ENCODE data around the gene DYNLT2. TPM values are rescaled to one million over a fixed set of nuclear protein-coding genes. Genes with fewer than 3 reads are reported as not detected.

Gene DYNLT2
- polyA plus RNA-seq (ENCODE audit: insufficient read length in 3 of 3), result 1 to 10 TPM; 7.6 to 8.1 (median 7.6) TPM

GRCh38 chr6:169751242-169752073 is at the start of gene DYNLT2, which contains the start of gene ERMARD:
Gene DYNLT2, minus strand, starts transcription at chr6:169751572. Its CDS starts 114 bp downstream, at chr6:169751458.
Gene ERMARD, plus strand, starts transcription at chr6:169751622. Its CDS starts 36 bp downstream, at chr6:169751658.
- DNase-seq (ENCODE audit: low read depth in 3 of 3, low spot score in 2 of 3), result peak; percentile 87 to 91 (median 90)

GRCh38 chr6:169800668-169801395 is 49.5 kb upstream of the DYNLT2 start:
- DNase-seq (ENCODE audit: low read depth in 3 of 3, low spot score in 2 of 3), result no peak

- no peak for DNase-seq (ENCODE audit: low read depth in 3 of 3, low spot score in 2 of 3)
These were observed 48.8 kb upstream of the DYNLT2 start for GRCh38 chr6:169800116-169800667.

- DNase-seq (ENCODE audit: low read depth in 3 of 3, low spot score in 2 of 3), result no peak
These were observed 48.1 kb upstream of the DYNLT2 start for GRCh38 chr6:169799474-169799926.

- DNase-seq (ENCODE audit: low read depth in 3 of 3, low spot score in 2 of 3), result no peak
These were observed 47.5 kb upstream of the DYNLT2 start for GRCh38 chr6:169798764-169799473.

GRCh38 chr6:169795196-169795595 is 43.8 kb upstream of the DYNLT2 start:
- no peak for DNase-seq (ENCODE audit: low read depth in 3 of 3, low spot score in 2 of 3)

- DNase-seq (ENCODE audit: low read depth in 3 of 3, low spot score in 2 of 3), result no peak
These were observed 43.1 kb upstream of the DYNLT2 start for GRCh38 chr6:169794317-169795055.

- DNase-seq (ENCODE audit: low read depth in 3 of 3, low spot score in 2 of 3), result no peak
These were observed 42.0 kb upstream of the DYNLT2 start for GRCh38 chr6:169793408-169793807.

- no peak for DNase-seq (ENCODE audit: low read depth in 3 of 3, low spot score in 2 of 3)
These were observed 41.1 kb upstream of the DYNLT2 start for GRCh38 chr6:169792306-169793015.

GRCh38 chr6:169791721-169792131 is 40.4 kb upstream of the DYNLT2 start:
- DNase-seq (ENCODE audit: low read depth in 3 of 3, low spot score in 2 of 3), result no peak

- peak; percentile 61 to 68 (median 63) for DNase-seq (ENCODE audit: low read depth in 3 of 3, low spot score in 2 of 3)
These were observed 38.9 kb upstream of the DYNLT2 start for GRCh38 chr6:169789944-169790927.

- DNase-seq (ENCODE audit: low read depth in 3 of 3, low spot score in 2 of 3), result no peak
These were observed 38.0 kb upstream of the DYNLT2 start for GRCh38 chr6:169789146-169789943.

- no peak for DNase-seq (ENCODE audit: low read depth in 3 of 3, low spot score in 2 of 3)
These were observed 37.4 kb upstream of the DYNLT2 start for GRCh38 chr6:169788809-169789145.

- DNase-seq (ENCODE audit: low read depth in 3 of 3, low spot score in 2 of 3), result no peak
These were observed 36.4 kb upstream of the DYNLT2 start for GRCh38 chr6:169787797-169788196.

- no peak for DNase-seq (ENCODE audit: low read depth in 3 of 3, low spot score in 2 of 3)
These were observed 35.0 kb upstream of the DYNLT2 start for GRCh38 chr6:169786349-169786748.

- no peak for DNase-seq (ENCODE audit: low read depth in 3 of 3, low spot score in 2 of 3)
These were observed 34.2 kb upstream of the DYNLT2 start for GRCh38 chr6:169785566-169785965.

GRCh38 chr6:169784821-169785340 is 33.5 kb upstream of the DYNLT2 start:
- DNase-seq (ENCODE audit: low read depth in 3 of 3, low spot score in 2 of 3), result no peak

All from right renal cortex interstitium (tissue), 3 donors.